Breast epithelium (tissue), 3 donors: ENCODE measurements around the gene BTBD17.

Source experiments
- POLR2A ChIP-seq: fragments of 450-650 bp; IDR thresholded peaks from one replicate; pipeline ENCODE4 v1.6.1; 2016; ENCODE audit warnings: antibody characterized with exemption, mild to moderate bottlenecking, moderate library complexity
- TF ChIP-seq, protein P1 (sequence below), 3 donors: fragments of 450-650 bp; IDR thresholded peaks; one replicate each; pipeline ENCODE4 v1.5.1; 2016 to 2017; ENCODE audit warnings: antibody characterized with exemption in 3 of 3, mild to moderate bottlenecking in 3 of 3, moderate library complexity in 3 of 3

DNA sequence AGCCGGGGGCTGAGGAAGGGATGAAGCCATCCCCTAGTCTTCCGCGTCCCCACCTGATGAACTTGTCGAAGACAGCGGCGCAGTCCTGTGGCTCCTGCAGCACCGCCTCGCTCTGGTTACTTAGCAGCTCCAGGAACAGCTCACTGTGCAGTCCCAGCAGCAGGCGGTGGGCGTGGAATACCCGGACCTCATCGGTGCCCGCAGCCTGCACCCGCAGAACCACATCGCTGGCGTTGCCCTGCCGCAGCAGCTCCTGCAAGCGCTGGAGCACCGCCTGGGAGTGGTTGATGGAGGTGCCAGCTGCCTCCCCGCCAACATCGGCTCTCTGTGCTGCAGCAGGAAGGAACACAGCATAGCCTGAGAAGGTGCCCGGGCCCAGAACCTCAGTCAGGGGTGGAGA lies 1.8 kb downstream of the BTBD17 start:
- TF ChIP-seq, protein P1, sequence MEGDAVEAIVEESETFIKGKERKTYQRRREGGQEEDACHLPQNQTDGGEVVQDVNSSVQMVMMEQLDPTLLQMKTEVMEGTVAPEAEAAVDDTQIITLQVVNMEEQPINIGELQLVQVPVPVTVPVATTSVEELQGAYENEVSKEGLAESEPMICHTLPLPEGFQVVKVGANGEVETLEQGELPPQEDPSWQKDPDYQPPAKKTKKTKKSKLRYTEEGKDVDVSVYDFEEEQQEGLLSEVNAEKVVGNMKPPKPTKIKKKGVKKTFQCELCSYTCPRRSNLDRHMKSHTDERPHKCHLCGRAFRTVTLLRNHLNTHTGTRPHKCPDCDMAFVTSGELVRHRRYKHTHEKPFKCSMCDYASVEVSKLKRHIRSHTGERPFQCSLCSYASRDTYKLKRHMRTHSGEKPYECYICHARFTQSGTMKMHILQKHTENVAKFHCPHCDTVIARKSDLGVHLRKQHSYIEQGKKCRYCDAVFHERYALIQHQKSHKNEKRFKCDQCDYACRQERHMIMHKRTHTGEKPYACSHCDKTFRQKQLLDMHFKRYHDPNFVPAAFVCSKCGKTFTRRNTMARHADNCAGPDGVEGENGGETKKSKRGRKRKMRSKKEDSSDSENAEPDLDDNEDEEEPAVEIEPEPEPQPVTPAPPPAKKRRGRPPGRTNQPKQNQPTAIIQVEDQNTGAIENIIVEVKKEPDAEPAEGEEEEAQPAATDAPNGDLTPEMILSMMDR (IDR thresholded peaks at IDR 0.05), result no peak
- TF ChIP-seq POLR2A, result no peak
